MM.1S (cell line): Measurements from ENCODE around the gene RUNX2.

ENCODE experiments used
- DNase-seq: peaks from one replicate; pipeline ENCODE4 v3.0.0-alpha.2; 2015
- H2AFZ ChIP-seq: fragments of 300-600 bp; sonication (generic); 2 replicates; pipeline ENCODE4 v1.6.0; 2016; ENCODE audit warnings: antibody characterized with exemption, low read length
- H3F3A ChIP-seq: fragments of 300-600 bp; sonication (generic); 2 replicates; pipeline ENCODE4 v1.6.1; 2016; ENCODE audit warnings: mild to moderate bottlenecking, antibody characterized with exemption, low read length, moderate library complexity, mixed read lengths; ENCODE audit not compliant: insufficient read depth
- H3K27ac ChIP-seq: fragments of 300-600 bp; sonication (generic); 2 replicates; pipeline ENCODE4 v1.5.1; 2016; ENCODE audit warnings: mild to moderate bottlenecking, low read length
- H3K27me3 ChIP-seq: fragments of 300-600 bp; sonication (generic); replicated peaks from 2 replicates; pipeline ENCODE4 v1.6.0; 2016; ENCODE audit warnings: low read length; ENCODE audit not compliant: insufficient read depth
- H3K36me3 ChIP-seq: fragments of 300-600 bp; sonication (generic); replicated peaks from 2 replicates; pipeline ENCODE4 v1.6.1; 2016; ENCODE audit warnings: mild to moderate bottlenecking, low read length, mixed read lengths; ENCODE audit not compliant: insufficient read depth
- H3K4me1 ChIP-seq: fragments of 300-600 bp; sonication (generic); 2 replicates; pipeline ENCODE4 v1.6.1; 2016; ENCODE audit warnings: low read length, mixed read lengths
- H3K4me2 ChIP-seq: fragments of 300-600 bp; sonication (generic); 2 replicates; pipeline ENCODE4 v1.6.0; 2016; ENCODE audit warnings: low read depth, low read length
- H3K4me3 ChIP-seq: fragments of 300-600 bp; sonication (generic); 2 replicates; pipeline ENCODE4 v1.5.1; 2016; ENCODE audit warnings: low read length, mixed read lengths
- H3K79me2 ChIP-seq: fragments of 300-600 bp; sonication (generic); 2 replicates; pipeline ENCODE4 v1.6.1; 2016; ENCODE audit warnings: mixed run types, low read length, mixed read lengths
- H3K9ac ChIP-seq: fragments of 300-600 bp; sonication (generic); 2 replicates; pipeline ENCODE4 v1.6.1; 2016; ENCODE audit warnings: low read length, mixed read lengths
- H3K9me2 ChIP-seq: fragments of 300-600 bp; sonication (generic); replicated peaks from 2 replicates; pipeline ENCODE4 v1.6.1; 2016; ENCODE audit warnings: mild to moderate bottlenecking, low read length, mixed read lengths; ENCODE audit not compliant: insufficient read depth
- H3K9me3 ChIP-seq: fragments of 300-600 bp; sonication (generic); replicated peaks from 2 replicates; pipeline ENCODE4 v1.6.1; 2016; ENCODE audit warnings: mild to moderate bottlenecking, low read length, mixed read lengths; ENCODE audit not compliant: insufficient read depth
- H4K20me1 ChIP-seq: fragments of 300-600 bp; sonication (generic); 2 replicates; pipeline ENCODE4 v1.6.1; 2016; ENCODE audit warnings: mild to moderate bottlenecking, low read length, moderate library complexity, mixed read lengths; ENCODE audit not compliant: insufficient read depth
- EZH2 ChIP-seq: fragments of 300-600 bp; sonication (generic); optimal IDR thresholded peaks from 2 replicates; pipeline ENCODE3; 2017; ENCODE audit warnings: low read depth, mild to moderate bottlenecking, antibody characterized with exemption, low read length, mixed read lengths
- EZH2phosphoT487 ChIP-seq: fragments of 300-600 bp; sonication (generic); IDR thresholded peaks from 2 replicates; pipeline ENCODE4 v1.6.1; 2018; ENCODE audit warnings: antibody characterized with exemption, low read length
- TF ChIP-seq, protein P1 (sequence below): fragments of 300-600 bp; sonication (generic); IDR thresholded peaks from 2 replicates; pipeline ENCODE4 v1.5.1; 2016; ENCODE audit warnings: antibody characterized with exemption, low read length, mixed read lengths

Gene RUNX2

DNA sequence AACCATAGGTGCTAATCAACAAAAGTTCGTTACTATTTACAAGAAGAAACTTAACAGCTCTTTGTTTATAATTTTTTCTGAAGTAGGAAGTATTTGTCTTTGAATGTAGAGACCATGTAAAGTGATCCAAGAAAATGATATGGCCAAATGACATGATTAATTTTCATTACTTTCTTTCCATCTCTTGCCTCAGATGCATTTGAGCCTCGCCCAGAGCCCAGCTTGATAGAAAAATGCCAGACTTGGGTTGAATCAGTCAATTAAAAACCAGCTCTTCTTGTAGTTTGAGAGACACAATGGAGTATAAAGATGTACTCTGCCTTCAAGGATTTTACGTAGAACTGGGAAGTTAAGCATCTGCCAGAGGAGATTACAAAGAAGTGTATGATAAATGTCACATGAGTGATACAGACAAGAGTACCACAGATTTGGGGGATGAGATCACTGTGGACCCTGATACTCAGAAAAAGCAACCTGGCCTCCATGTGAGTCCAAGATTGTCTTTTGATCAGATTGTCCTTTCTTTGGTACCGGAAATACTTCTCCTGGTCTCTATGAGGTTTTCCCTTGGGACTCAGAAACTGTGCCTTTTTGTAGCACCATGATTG lies 142.1 kb downstream of the RUNX2 start:
- H3K4me1 ChIP-seq: peaks cover 8% of the 10 kb centered on the region
- H3K36me3 ChIP-seq: 0 out of 2 replicates have a peak, but pooled peaks cover 7% of the 10 kb centered on the region
- H3K4me3 ChIP-seq: no peak overlapping the region

DNA sequence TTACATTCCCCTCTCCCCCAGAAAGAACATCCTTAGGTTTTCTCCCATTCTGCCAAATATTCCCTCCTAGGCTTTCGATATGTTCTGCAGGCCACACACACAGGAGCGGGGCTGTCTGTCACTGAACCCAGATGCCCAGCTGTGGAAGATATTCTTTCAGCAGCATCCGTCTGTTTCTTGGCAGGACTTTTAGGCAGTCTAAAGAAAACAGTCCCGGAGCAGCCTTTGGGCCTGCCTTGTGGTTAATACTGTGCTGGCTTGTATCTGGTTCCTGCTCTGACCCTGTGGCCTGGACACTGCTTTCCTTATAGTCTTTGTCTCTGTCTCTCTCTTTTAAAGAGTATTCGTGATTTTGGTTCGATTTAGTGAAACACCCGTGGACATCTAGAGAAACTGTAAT lies 144.3 kb downstream of the RUNX2 start:
- peaks cover 6% of the 10 kb centered on the region; the same call in 1 of the 2 replicates for H4K20me1 ChIP-seq
- H3K79me2 ChIP-seq: peaks cover 98% of the 10 kb centered on the region
- H3K9ac ChIP-seq: no peak overlapping the region
- H3K9me2 ChIP-seq: no peaks in the 10 kb centered on the region
- H3K4me1 ChIP-seq: peaks cover 20% of the 10 kb centered on the region
- no peak overlapping the region for H3K27ac ChIP-seq
- no peak for DNase-seq
- no peaks in the 10 kb centered on the region for H3K27me3 ChIP-seq
- 0 out of 2 replicates have a peak, but pooled peaks cover 5% of the 10 kb centered on the region for H3K36me3 ChIP-seq
- no peaks in the 10 kb centered on the region; the same call in none of the 2 replicates for H3F3A ChIP-seq
- no peak for TF ChIP-seq EZH2phosphoT487
- no peak for TF ChIP-seq EZH2
- TF ChIP-seq, protein P1, sequence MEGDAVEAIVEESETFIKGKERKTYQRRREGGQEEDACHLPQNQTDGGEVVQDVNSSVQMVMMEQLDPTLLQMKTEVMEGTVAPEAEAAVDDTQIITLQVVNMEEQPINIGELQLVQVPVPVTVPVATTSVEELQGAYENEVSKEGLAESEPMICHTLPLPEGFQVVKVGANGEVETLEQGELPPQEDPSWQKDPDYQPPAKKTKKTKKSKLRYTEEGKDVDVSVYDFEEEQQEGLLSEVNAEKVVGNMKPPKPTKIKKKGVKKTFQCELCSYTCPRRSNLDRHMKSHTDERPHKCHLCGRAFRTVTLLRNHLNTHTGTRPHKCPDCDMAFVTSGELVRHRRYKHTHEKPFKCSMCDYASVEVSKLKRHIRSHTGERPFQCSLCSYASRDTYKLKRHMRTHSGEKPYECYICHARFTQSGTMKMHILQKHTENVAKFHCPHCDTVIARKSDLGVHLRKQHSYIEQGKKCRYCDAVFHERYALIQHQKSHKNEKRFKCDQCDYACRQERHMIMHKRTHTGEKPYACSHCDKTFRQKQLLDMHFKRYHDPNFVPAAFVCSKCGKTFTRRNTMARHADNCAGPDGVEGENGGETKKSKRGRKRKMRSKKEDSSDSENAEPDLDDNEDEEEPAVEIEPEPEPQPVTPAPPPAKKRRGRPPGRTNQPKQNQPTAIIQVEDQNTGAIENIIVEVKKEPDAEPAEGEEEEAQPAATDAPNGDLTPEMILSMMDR: no peak
- no peaks in the 10 kb centered on the region for H3K9me3 ChIP-seq
- no peak overlapping the region for H2AFZ ChIP-seq
- no peak overlapping the region for H3K4me3 ChIP-seq
- no peak overlapping the region for H3K4me2 ChIP-seq

More for the DNA sequence above, 142.1 kb downstream of the RUNX2 start:
- Histone ChIP-seq H3K4me2 (no peak overlapping the region), H3K79me2 (peaks cover 92% of the 10 kb centered on the region), H3K27ac (no peak overlapping the region), H3K9ac (no peak overlapping the region), H3K27me3 (no peaks in the 10 kb centered on the region), H4K20me1 (peaks cover 6% of the 10 kb centered on the region; the same call in 1 of the 2 replicates), H3K9me2 (no peaks in the 10 kb centered on the region), H2AFZ (no peak overlapping the region), H3F3A (peaks cover 3% of the 10 kb centered on the region), H3K9me3 (no peaks in the 10 kb centered on the region)
- no peak for DNase-seq
- TF ChIP-seq, protein P1: no peak
- TF ChIP-seq EZH2phosphoT487 (no peak), EZH2 (no peak)

DNA sequence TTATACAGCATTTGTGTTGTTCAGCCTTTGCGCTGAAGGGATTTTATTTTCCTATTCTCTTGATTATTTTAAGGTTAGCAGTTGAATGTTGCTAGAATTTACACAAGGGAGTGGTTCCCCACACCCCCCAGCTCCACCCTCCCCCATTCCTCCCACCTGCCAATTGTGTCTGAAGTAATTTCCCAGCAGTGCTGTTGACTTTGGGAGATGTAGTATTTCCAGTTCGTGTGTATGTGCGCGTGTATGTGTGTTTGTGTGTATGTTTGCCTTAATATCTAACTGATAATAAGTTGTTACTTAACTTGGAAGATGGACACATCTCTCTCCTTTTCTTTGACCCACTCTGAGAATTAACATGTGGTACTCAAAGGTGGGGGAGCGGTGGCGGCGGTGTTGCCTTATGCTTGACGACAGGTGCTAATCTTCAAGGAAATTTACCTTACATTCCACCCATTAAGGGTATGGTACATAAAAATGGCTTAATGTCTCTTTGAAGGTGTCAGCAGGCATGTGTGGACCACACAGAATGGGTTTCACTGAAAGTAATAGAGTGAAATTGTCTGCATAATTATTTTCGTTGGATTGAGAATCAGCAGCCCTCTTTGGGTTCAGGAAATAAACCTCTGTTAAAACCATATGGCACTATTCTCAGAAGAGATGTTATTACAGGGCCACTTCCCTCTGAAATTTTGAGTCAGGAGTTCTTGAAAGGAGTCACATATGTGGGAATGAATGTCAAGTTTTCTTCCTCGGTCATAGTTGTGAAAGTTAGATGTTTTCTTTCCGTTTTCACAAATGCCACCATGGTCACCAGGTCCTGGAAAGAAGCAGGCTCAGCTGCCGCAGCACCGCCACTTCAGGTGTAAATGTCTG lies 145.2 kb downstream of the RUNX2 start:
- no peak overlapping the region for H3K27ac ChIP-seq
- no peaks in the 10 kb centered on the region for H3K9me3 ChIP-seq
- H3K27me3 ChIP-seq: no peaks in the 10 kb centered on the region
- no peak overlapping the region for H3K4me3 ChIP-seq
- H3K36me3 ChIP-seq: 0 out of 2 replicates have a peak, but pooled peaks cover 5% of the 10 kb centered on the region
- no peaks in the 10 kb centered on the region for H3F3A ChIP-seq
- peaks cover 99% of the 10 kb centered on the region for H3K79me2 ChIP-seq
- H3K9ac ChIP-seq: no peak overlapping the region
- no peak overlapping the region for H3K4me2 ChIP-seq
- no peak for DNase-seq
- H2AFZ ChIP-seq: no peak overlapping the region
- peaks cover 23% of the 10 kb centered on the region for H3K4me1 ChIP-seq
- peaks cover 6% of the 10 kb centered on the region; the same call in 1 of the 2 replicates for H4K20me1 ChIP-seq
- TF ChIP-seq, protein P1: no peak
- TF ChIP-seq EZH2phosphoT487 (no peak), EZH2 (no peak)
- no peaks in the 10 kb centered on the region for H3K9me2 ChIP-seq
